CD4-positive, alpha-beta T cell treated with Interleukin-4 for 4 hours (primary cell): ENCODE data around the gene HTT.
"Not testable (repeated sequence)": the region's sequence is repeated elsewhere in the genome, so short reads cannot be mapped to it uniquely, and the experiment has no call there.

Experiments used
- DNase-seq: peaks from one replicate; pipeline ENCODE4 v3.0.0-alpha.2; 2020

The HTT gene

DNA sequence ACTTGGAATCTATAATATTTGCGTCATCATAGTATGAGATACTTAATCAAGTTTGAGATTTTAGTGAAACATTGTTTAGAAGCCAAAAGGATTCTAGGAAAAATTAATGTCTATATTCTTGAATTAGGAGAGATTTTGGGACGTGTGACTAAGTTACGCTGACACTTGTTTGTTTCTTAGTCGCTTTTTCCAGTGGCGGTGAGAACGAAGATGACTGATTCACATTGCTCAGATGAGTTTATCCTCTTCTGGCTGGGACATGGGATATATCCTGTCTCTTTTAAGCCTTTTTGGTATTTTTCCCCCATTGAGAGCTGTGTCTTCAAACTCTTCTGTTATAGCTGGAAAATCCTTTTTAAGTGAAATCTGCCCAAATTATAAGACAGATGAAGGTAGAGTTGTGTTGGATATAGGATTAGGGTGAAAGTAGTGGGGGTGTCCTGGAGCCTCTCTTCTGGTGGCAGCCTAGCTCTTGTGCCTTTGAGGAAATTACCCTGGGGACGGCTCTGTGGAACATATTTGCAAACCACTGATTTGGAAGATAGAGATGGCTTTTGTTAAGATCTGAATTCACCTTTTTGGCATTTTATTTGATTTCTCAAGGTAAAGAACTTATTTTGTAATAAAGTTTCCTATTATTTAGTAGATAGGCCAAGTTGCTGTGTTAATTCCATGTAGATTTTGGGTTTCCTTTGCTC, 49.7 kb downstream of the HTT start:
- DNase-seq: no peak

DNA sequence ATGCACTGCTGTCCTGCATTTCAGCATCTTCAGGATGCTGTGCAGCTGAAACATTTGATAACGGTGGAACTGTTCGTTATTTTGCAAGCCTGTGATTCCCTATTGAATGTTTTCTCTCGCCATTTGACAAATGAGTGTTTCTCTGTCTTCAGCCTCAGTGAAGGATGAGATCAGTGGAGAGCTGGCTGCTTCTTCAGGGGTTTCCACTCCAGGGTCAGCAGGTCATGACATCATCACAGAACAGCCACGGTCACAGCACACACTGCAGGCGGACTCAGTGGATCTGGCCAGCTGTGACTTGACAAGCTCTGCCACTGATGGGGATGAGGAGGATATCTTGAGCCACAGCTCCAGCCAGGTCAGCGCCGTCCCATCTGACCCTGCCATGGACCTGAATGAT, 52.6 kb downstream of the HTT start:
- no peak for DNase-seq

DNA sequence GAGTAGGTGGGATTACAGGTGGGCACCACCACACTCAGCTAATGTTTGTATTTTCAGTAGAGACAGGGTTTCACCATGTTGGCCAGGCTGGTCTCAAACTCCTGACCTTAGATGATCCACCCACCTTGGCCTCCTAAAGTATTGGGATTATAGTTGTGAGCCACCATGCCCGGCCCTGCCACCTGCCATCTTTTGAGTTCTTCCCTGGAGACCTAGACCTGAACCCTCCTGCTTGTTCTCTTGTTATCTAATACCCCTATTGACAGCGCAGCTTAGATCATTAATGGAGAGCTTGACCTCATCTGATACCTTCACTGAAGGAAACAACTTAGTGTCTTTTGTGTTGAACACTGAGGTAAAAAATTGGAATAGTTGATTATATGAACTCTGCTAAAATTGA, 53.6 kb downstream of the HTT start:
- DNase-seq: no peak

DNA sequence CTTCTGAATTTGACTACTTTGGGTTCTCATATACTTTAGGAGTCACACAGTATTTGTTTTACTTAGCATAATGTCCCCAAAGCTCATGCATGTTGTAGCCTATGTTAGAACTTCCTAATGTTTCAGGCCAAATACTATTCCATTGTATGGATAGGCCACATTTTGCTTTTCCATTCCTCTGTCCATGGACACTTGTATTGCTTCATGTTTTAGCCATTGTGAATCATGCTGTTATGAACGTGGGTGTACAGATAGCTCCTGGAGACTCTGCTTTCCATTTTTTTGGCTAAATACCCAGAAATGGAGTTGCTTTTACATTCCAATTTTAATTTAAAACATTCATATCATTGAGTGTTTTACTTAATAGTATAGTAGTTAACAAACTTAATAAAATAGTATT, 54.5 kb downstream of the HTT start:
- no peak for DNase-seq

DNA sequence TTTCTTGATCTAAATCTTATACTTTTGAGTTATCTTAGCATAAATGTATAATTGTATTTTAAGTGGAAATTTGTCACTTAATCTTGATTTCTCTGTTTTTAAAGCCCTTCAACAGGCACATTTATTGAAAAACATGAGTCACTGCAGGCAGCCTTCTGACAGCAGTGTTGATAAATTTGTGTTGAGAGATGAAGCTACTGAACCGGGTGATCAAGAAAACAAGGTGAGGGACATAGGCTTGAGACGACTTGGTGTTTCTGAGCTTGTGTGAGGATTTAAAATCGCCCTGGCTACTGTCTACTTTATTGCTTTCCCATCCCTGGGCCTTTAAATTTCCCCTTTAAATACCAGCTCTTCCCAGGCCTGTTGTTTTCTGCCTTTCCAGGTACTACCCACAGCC, 55.7 kb downstream of the HTT start:
- DNase-seq: no peak

DNA sequence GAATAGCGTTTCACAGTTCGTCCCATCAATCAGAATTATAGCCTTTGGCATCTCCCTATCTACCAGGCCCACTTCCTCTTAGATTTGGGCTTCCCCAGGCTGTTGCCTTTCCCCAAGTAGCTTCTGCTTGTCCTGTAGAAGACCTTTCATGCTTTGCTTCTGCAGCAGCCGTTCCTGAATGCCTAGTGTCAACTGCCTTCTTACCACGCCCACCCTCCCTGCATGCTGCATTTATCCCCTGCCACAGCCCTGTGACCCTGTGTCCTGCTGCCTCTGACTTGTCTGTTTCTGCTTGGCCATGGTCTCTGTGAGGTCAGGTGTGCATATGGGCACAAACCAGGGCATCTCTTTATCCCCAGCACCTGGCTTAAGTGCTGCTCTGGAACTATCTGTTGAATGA, 56.3 kb downstream of the HTT start:
- no peak for DNase-seq

DNA sequence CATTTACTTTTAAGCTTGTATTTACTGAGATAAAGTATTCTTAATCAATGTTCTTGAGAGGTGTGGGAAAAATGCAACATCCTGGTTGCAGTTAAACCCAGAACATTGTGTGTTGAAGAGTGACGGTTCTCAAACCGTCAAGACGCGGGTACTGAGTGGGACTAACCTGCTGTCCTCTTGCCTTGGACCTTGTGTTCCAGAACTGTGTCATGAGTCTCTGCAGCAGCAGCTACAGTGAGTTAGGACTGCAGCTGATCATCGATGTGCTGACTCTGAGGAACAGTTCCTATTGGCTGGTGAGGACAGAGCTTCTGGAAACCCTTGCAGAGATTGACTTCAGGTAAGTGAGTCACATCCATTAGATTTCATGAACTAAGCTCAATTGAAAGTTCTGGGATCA, 59.7 kb downstream of the HTT start:
- no peak for DNase-seq

DNA sequence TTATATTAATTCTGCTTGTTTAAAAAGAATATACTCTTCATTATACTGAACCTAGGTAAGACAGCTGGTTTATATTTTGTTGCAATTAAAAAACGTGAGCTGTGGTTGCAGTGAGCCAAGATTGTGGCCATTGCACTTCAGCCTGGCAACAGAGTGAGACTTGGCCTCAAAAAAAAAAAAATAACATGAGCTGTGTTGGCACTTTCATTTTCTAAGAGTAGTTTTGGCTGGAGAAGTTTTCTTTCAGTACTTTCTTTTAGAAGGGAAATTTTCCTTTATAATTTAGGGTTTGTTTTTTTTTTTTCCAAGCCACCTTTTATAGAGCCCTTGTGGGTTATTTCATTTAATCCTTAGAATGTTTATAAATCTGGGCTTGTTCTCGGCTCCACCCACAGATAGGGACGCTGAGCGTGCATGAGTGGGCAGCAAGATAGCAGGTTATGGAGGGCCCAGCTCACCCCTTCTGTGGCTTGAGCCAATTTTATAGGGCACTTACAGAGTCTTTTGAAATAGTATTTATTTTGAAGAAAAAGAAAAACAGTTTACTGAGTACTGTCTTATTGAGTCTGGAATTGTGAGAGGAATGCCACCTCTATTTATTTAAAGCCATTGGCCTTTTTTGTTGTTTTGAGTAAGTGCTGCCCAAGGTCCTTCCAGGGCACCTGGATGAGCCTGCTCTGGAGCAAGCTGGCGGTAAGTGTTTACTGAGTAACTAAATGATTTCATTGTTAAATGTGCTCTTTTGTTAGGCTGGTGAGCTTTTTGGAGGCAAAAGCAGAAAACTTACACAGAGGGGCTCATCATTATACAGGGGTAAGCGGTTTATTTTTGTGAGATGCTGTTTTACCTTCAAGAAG, 60.9 kb downstream of the HTT start:
- no peak for DNase-seq

DNA sequence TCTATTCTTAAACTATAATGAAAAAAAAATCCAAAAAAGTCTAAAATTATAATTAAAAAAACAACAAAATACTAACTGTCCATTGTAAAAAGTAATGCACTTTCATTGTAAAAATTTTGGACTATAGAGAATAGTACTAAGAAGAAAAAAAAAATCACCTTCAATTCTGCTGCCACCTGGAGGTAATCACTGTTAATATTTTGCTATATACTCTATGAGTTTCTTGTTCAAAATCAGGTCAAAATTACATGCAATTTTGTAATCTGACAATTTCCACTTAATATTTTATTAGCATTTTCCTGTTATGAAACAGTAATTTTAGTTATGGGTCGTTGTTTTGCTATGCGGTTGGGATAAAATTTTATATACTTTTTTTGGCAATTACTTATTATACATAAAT, 62.0 kb downstream of the HTT start:
- peak; percentile 4 for DNase-seq

DNA sequence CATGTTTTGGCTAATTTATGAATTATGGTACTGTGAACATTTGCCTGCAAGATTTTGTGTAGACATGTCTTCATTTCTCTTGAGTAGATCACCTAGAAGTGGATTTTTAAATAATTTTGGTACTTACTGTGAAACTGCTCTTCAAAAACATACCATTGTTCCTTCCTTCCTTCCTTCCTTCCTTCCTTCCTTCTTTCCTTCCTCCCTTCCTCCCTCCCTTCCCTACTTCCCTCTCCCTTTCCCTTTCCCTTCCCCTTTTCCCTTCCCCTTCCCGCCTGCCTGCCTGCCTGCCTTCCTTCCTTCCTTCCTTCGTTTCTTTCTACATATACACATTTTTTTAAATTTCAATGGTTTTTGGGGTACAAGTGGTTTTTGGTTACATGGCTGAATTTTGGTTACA, 63.4 kb downstream of the HTT start:
- DNase-seq: no peak

DNA sequence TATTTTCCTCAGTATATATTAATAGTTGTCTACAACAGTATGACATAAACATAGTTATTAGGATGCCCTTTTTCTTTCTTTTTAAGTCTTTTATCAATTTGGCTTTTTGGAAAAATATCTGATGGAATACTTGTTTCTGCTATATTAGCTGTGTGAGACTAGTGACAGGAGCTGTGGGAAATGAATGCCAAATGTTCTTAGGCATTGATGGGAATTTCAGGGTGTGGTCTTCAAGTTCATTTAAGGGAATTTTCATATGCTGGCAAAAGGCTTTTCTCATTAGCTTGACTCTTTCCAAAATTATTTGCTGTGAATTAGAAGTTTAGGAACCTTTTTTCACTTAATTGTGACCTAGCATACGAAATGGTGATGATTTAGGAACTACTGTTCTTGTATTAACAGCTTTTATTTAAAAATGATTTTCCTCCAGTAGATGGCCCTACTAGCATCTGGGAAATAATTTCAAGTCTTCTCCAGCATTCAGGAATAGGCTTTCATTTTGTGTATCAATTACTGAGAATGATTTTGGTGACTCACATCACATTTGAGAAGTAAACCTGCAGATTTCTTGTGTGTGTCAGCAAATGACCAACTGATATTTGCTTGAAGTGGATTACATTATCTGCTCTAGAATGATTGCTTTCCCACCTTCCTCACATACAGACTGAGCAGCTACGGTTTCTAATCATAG, 70.9 kb downstream of the HTT start:
- no peak for DNase-seq

DNA sequence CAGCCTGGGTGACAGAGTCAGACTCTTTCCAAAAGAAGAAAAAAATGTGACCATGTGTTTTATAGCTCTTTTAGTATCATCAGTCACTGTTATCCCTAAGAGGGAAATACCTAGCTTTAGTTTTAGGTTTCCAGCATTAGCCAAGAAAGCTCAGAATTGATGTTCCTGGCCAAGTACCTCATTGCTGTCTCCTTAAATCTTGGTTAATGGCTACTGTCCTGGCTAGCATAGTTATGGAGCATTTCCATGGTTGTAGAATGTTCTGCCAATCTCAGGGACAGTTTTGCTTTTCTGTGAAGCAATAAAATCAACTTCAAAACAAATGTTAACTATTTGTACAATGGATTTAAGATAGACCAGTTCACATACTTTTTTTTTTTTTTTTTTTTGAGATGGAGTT, 74.4 kb downstream of the HTT start:
- no peak for DNase-seq

DNA sequence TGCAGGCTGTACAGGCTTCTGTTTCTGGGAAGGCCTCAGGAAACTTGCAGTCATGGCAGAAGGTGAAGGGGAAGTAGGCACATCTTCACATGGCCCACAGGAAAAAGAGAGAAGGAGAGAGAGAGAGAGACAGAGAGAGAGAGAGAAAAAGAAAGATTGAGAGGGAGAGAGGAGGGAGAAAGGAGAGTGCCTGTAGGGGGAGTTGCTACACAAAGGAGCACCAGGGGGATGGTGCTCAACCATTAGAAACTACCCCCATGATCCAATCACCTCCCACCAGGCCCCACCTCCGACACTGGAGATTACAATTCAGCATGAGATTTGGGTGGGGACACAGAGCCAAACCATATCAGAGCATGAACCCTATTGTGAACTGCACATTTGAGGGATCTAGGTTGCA, 76.8 kb downstream of the HTT start:
- not testable (repeated sequence) for DNase-seq

DNA sequence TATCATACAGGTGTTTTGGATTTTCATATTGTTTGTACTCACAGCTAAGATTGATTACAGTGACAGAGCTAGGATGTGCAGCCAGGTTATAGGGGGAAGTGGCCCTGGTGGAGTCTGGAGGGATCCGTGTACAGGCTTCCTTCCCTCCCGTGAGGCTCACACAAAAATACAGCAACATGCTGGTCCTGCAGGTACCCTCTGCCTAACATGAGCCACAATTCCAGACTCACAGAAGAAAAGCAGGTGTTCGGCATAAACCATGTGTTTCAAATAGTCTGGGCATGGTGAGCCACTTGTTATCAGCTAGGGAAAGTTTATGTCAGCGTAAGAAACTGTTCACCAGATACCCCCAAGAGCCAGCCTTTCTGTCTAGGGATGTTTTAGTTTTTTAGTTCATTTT, 82.9 kb downstream of the HTT start:
- no peak for DNase-seq

DNA sequence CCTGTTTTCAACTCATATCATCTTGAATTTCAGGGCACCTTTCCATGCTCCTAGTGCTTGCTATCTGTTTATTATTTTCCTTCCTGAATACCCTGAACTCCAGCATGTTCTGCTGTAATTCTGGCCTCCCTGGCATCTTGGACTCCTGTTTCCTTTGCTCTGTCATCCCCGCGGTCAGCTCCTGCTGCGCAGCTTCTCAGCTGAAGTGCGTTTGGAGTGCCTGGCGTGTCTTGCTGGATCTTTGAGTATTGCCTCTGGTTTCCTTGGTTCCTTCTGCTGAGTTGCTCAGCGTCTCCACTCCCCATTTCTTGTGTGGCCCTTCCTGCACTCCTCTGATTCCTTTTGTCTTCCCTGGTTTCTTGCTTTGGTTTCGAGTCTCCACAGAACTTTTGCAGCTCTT, 84.4 kb downstream of the HTT start:
- no peak for DNase-seq

DNA sequence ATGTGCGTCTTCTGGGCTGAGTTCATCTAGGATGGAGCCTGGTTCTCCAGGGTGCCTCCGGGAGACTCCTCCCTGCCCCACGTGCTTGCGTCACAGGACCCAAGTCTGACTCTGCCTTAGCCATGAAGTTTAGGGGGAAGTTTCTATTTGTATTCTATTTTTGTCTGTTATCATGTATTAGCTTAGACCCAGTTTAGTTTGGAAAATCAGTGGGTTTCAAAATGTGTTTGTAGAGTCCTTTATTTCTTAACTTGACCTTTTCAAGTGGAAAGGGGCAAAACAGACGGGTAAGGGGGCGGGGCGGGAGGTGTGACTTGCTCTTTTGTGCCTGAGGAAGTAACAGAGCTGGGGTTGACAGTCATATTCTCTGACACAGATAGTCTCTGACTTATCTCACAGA, 86.0 kb downstream of the HTT start:
- no peak for DNase-seq

DNA sequence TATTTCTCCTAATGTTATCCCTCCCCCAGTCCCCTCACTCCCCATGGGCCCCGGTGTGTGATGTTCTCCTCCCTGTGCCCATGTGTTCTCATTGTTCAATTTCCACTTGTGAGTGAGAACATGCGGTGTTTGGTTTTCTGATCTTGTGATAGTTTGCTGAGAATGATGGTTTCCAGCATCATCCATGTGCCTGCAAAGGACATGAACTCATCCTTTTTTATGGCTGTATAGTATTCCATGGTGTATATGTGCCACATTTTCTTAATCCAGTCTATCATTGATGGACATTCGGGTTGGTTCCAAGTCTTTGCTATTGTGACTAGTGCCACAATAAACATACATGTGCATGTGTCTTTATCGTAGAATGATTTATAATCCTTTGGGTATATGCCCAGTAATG, 86.6 kb downstream of the HTT start:
- DNase-seq: not testable (repeated sequence)

DNA sequence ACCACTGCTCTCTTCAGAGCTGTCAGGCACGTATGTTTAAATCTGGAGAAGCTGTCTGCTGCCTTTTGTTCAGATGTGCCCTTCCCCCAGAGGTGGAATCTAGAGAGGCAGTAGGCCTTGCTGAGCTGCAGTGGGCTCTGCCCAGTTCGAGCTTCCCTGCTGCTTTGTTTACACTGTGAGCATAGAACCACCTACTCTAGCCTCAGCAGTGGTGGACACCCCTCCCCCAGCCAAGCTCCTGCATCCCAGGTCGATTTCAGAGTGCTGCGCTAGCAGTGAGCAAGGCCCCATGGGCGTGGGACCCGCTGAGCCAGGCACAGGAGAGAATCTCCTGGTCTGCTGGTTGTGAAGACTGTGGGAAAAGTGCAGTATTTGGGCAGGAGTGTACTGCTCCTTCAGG, 92.0 kb downstream of the HTT start:
- not testable (repeated sequence) for DNase-seq

DNA sequence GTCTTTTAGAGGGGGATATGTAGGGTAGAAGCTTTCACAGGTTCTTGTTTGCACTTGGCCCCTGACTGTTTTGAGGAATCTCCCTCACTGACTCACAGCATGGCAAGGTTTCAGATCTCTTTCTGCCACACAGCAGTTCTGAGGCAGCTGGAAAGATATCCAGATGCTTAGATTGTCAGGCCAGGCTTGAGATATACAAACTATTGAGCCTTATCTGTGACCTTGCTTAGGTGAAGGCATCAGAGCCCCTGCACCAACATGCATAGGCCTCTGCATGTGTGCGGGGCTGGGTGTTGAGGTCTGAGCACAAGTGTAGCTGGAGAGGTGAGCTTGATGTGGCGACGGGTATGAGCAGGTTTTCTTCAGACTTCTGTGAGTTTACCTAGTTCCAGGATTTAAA, 93.5 kb downstream of the HTT start:
- no peak for DNase-seq

DNA sequence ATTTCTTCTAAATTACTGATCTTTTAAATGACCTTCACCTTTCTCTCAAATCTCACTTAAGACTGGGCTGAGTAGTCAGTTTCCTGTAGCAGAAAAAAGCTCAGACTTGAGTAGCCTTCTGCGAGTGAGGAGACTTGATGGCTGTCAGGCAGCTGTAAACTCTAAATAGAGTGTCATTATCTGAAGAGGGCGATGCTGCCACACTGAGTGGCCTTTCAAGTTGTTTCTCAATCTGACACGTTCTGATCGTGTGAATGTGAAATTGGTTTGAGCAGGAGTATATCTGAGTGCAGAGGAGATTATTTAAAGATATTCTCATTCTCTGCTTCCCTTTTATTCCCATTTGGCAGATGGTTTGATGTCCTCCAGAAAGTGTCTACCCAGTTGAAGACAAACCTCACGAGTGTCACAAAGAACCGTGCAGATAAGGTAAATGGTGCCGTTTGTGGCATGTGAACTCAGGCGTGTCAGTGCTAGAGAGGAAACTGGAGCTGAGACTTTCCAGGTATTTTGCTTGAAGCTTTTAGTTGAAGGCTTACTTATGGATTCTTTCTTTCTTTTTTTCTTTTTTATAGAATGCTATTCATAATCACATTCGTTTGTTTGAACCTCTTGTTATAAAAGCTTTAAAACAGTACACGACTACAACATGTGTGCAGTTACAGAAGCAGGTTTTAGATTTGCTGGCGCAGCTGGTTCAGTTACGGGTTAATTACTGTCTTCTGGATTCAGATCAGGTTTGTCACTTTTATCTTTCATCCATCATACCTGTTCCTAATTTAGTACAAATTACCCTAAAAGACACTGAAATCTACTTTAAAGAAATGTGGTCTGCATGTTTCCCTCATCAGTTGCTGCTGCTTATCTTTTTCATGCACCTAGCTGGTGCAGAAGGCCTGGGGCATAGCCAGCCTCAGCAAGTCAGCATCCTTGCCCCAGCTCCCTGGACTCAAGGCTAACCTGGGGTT, 100.2 kb downstream of the HTT start:
- no peak for DNase-seq

DNA sequence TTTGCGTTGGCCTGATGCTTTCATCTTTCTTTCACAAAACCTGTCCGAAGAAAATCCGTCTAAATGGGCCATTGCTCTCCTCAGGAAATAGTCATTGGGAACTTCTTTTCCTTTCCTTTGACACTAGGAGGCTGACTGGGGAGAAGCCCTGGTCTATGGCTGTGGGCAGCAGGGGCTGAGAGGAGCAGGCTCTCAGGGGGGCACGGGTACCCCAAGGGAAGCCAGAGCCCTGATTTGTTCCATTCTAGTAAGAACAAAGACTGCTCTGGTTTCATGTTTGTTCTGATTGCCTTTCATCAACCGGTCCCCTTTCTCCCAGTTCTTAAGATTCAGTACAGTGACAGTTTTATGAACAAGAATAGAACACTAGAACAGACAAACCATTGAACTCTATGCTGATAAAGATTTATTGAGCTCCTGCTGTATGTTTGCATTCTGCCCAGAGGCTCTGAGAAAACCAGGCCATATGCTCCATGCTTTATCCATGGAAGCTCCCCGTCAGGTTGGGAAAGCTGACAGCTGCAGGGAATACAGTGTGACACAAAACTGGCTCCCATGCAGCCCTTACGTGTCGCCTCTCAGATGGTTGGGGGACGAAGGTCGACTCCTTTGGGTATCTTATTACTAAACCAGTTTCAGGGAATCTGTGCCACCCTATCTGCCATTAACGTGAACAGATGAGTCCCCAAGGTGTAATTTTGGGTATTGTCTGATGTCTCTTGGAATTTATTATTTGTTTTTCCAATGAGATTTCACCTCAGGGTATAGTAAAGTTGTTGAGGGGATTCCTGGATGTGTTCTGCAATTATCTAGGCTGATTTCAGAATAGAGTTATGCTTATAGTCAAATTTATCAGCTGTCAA, 102.1 kb downstream of the HTT start:
- DNase-seq: no peak

DNA sequence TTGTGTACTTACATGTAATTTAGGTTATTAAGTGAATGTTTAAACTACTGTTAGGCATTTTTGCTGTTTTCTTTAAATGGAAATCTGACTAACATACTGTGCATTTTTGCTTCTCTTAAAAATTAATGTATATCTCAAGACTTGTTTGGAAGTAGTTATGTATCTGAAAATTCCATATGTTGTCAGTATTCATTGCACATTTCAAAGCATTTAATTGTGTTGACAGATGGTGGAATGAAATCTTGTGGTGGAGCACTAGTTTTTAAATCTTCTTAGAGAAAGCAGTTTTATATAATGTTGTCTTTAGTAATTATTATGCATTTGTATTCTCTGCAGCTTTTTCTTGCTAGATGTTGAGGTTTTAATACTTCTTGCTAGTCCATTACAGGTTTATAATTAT, 102.9 kb downstream of the HTT start:
- DNase-seq: no peak
